HG02981 (cell line): ENCODE results near the gene EPHA8.

ENCODE experiments used
- ATAC-seq: cut with Tn5 transposase; IDR thresholded peaks from one replicate; pipeline ENCODE4 v1.9.1; 2021; ENCODE audit warnings: mild to moderate bottlenecking, moderate library complexity; ENCODE audit not compliant: unreplicated experiment

The EPHA8 gene

GRCh38 chr1:22612671-22613571 lies 49.6 kb downstream of the EPHA8 start:
- ATAC-seq: no peak

- ATAC-seq: no peak
Observed at GRCh38 chr1:22613572-22613918, 50.3 kb downstream of the EPHA8 start.

- ATAC-seq: no peak
Observed at GRCh38 chr1:22613951-22614350, 50.7 kb downstream of the EPHA8 start.

- ATAC-seq: no peak
Observed at GRCh38 chr1:22615886-22616285, 52.6 kb downstream of the EPHA8 start.

DNA sequence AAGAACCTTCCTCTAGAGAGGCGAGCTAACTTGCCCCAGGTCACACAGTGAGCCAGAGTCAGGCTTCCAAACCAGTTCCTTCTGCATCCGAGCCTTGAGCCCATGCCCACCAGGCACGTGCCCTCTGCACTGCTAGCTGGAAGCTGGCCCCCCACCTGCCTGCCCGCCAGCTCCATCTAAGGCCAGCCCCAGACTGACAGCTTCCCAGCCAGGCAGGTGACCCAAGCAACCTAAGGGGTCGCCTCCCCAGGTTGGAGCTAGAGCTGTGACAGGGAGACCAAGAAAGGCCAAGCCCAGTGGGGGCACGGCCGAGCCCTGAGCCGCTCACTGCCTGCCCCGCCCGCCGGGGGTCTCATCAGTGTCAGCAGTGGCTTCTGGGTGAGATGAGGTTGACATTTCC lies 53.3 kb downstream of the EPHA8 start:
- no peak for ATAC-seq

DNA sequence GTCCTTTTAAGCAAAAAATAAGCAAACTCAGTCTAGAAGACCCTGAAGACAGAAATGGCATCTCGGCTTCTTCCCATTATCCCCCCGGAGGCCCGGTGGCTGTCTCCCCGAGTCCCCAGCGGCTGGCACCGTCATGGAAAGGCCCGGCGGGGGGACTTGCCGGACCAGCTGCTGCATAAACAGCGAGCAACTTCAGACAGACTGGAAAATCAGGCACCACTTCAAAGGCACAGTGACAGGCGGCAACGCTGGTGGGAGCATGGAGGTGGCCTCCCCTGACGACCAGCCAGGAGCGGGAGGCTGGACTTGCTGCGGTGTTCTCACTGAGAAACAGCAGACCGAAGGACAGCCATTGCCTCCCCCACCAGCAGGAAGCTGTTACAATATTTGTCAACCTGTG lies 54.8 kb downstream of the EPHA8 start:
- ATAC-seq: no peak

- no peak for ATAC-seq
Observed at GRCh38 chr1:22619252-22619651, 56.0 kb downstream of the EPHA8 start.

- no peak for ATAC-seq
Observed at GRCh38 chr1:22619798-22620197, 56.5 kb downstream of the EPHA8 start.

- no peak for ATAC-seq
Observed at GRCh38 chr1:22621761-22622160, 58.5 kb downstream of the EPHA8 start.

DNA sequence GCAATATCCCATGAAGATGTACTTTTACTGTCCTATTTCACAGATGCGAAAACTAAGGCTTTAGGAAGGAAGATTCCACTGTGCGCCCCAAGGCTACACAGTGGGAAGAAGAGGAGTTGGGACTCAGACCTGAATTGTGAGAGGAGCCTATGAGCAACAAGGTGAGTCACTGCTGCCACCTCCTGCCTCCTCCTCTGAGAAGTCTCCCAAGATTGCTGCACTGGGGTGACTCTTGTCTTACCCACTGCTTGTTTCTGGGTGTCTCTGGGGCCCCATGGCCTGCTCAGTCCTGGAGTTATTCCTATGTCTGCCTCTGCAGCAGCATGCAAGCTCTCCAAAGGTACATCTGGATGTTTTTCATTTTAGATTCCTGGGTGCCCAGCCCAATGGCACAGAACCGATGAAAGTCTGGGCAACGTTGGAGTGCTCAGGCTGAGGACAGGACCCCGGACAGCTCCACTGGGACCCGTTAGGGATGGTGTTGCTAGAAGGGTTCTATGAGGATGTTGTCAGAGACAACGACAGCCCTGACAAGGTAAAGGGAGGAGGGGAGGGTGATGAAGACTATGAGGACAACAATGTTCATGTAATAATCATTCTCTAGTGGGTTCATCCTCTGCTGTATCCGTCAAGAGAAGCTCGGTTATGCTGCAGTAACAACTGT lies 62.1 kb downstream of the EPHA8 start:
- ATAC-seq: no peak

DNA sequence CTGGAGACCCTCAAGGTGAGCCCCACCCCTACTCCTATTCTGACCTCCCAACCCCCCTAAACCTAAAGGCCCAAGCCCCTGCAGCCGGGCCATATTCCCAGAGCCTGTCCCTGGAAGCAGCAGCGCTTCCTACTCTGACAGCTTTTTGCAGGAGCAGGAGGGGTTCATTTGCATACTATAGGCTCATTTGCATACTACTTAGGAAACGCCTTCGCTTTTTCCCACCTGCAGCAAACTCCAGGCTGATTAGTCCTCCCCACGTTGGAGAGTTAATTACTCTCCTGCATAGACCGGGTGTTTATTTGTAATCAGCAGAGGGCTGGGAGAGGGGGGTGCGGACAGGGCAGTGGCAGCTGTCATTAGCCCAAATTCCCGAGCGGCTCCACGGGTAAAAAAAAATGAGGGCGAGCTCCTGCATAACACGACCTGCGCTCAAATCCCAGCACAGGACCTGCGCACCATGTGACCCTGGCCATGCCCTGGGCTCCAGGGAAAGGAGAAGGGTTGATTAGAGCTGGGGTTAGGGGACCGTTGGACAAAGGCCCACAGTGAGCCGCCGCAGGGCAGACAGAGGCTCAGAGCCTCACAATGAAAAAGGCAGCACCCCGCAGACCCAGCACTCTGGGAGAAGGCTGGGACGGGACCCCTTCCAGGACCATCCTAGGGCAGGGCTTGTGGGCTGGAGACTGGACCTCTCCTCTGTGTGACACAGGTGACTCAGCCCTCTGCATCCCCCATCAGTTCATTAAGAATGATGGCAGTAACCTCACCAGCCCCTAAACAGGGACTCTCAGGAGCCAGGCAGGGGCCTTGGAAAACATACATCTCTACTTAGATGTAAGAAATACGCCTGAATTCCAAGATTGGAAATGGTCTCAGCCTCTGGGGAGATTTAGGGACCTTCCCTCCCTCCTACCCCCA lies 63.2 kb downstream of the EPHA8 start:
- ATAC-seq: no peak

GRCh38 chr1:22627331-22627730 lies 64.0 kb downstream of the EPHA8 start:
- no peak for ATAC-seq

DNA sequence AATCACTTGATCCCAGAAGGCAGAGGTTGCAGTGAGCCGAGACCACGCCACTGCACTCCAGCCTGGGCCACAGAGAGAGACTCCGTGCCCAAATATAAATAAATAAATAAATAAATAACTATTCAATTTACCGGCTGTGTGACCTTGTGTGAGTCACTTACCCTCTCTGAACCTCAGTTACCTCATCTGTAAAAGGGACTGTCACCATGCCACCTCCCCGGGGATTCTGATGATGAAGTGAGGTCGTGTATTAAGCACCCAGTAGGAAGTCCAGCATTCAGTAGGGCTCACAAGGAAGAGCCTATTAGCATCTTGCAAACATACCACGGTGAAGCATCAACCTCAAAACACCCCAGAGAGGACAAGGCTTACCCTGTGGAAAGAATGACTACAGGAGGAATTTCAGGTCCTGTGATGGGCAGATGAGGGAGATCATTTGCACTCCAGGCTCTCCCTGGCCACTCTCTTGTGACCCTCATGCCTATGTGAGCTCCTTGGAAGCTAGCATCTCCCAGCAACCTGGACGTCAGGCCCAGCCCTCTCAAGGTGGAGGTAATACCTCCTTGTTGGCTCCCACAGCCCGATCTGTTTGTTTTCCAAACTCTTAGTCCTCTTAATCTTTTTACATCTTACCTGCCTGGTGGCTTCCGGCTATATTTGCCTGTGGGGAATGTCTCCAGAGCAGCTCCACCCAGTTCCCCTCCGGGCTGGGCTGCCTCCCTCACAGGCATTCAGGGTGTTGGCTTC lies 65.6 kb downstream of the EPHA8 start:
- no peak for ATAC-seq

DNA sequence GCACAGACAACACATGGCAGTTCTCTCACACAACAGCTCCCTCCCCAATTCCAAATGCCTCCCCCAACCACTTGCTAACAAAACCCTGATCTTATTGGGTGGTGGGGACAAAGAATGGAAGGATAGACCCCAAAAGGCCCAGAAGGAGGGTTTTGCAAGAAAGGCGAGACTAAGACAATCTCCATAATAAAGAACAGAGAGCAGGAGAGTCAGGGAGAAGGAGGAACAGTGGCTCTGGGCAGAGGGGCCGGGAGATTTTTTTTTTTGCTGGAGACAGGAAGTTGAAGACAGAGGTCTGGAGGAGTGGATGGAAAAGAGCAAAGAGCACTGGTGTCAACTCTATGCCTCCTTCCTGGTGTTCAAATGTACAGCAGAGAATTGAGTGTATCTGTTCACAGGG lies 66.6 kb downstream of the EPHA8 start:
- no peak for ATAC-seq

GRCh38 chr1:22633697-22634463 lies 70.6 kb downstream of the EPHA8 start:
- ATAC-seq: no peak

GRCh38 chr1:22635436-22635835 lies 72.1 kb downstream of the EPHA8 start:
- ATAC-seq: no peak

- no peak for ATAC-seq
Observed at GRCh38 chr1:22636353-22636752, 73.1 kb downstream of the EPHA8 start, which contains the start of gene C1QA. TSS of gene C1QA (plus strand) at chr1:22636628. CDS start at chr1:22637617, 989 bp downstream.

DNA sequence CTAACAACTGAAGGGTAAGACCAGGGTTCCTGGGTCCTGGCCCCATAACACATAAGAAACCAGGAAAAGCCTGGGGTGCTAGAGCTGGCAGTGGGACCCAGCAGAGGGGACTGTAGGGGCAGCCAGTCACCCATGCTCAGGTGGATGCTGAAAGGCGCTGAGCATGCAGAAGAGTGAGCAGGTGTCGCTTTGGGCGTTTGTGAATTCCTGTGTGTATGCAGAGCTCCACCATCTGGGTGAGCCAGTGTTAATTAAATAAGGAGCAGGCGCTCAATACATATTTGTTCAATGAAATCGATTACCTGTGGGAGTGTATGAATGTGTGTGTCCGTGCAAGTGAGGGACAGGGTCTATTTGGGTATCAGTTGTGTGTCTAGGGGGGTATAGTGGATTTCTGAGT lies 73.6 kb downstream of the EPHA8 start:
- ATAC-seq: no peak

DNA sequence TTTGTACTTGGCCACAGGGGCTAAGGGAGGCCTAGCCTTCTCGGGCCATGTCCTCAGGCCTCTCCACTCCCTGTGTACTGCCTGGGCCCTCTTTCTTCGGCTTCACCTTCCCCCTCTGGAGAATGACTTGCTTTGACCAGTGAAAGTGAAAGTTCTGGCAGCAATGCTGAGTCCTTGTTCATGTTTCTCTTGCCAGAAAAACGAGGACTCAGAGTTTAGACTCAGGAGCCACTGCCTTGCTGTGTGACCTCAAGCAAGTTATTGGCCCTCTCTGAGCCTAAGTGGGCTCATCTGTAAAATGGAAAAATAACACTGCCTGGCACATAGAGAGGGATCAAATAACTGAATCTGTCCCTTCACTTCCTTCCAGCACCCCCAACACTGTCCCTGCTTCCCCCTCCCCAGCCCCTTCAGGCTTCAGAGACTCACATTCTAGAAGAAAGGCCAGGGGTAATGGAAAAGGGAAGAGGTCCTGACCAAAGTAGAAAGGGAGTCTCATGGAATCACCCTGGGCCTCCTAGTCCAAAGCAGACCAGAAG lies 74.7 kb downstream of the EPHA8 start:
- no peak for ATAC-seq
